GM12878 (cell line): ENCODE data around the gene TMC6. TPM values are rescaled to one million over a fixed set of nuclear protein-coding genes. Genes with fewer than 3 reads are reported as not detected.

Experiments used
- DPF2 ChIP-seq: fragments of 450-650 bp; IDR thresholded peaks from 2 replicates; pipeline ENCODE4 v1.6.1; 2017; ENCODE audit warnings: mild to moderate bottlenecking
- FOXK2 ChIP-seq: fragments of 450-650 bp; IDR thresholded peaks from 2 replicates; pipeline ENCODE4 v1.6.1; 2017; ENCODE audit warnings: mild to moderate bottlenecking, moderate library complexity
- GABPA ChIP-seq: IDR thresholded peaks from 2 replicates; pipeline ENCODE4 v1.6.1; 2014; ENCODE audit warnings: antibody characterized with exemption, low read depth, mild to moderate bottlenecking, inconsistent platforms
- IRF4 ChIP-seq: IDR thresholded peaks from 2 replicates; pipeline ENCODE4 v1.6.1; 2011; ENCODE audit warnings: low read depth, low read length
- PAX8 ChIP-seq: fragments of 450-650 bp; IDR thresholded peaks from 2 replicates; pipeline ENCODE4 v1.6.1; 2017; ENCODE audit warnings: mild to moderate bottlenecking, moderate library complexity
- POLR2AphosphoS2 ChIP-seq: IDR thresholded peaks from 2 replicates; pipeline ENCODE4 v1.6.1; 2011; ENCODE audit warnings: low read depth, mild to moderate bottlenecking, low read length, improper control_type of control experiment, moderate library complexity
- RUNX3 ChIP-seq: IDR thresholded peaks from 2 replicates; pipeline ENCODE4 v1.6.1; 2012; ENCODE audit warnings: low read length, inconsistent platforms
- TAF1 ChIP-seq: IDR thresholded peaks from 2 replicates; pipeline ENCODE4 v1.6.1; 2011; ENCODE audit warnings: mild to moderate bottlenecking, low read depth, low read length, borderline replicate concordance
- TCF7 ChIP-seq: IDR thresholded peaks from 2 replicates; pipeline ENCODE4 v1.6.1; 2014; ENCODE audit warnings: antibody characterized with exemption, borderline replicate concordance
- polyA plus RNA-seq, 11 experiments: library from polyadenylated mRNA; depleted of rRNA in 4 of 11; unstranded in 6 of 11; stranded (reverse) in 5 of 11; fragments of >200 nt; fragmentation: Nextera tagmentation in 4 of 11; fragmentation: Illumina TruSeq in 1 of 11; extraction: Ambion mirVana in 4 of 11; extraction: Trizol in 1 of 11; gene quantifications; 1 replicate in 1 of 11; 2 replicates in 10 of 11; pipeline versions ENCODE4 v1.2.1 to v1.2.3, GENCODE V29; 2011 to 2016; ENCODE audit warnings: inconsistent platforms in 2 of 11, missing spikeins in 2 of 11, low read depth in 1 of 11
- total RNA-seq, 4 experiments: library from RNA; depleted of rRNA in 3 of 4; stranded (reverse); fragments of >200 nt in 3 of 4; fragmentation: Illumina TruSeq in 1 of 4; extraction: Trizol in 1 of 4; gene quantifications; 2 replicates each; pipeline versions ENCODE4 v1.2.1 to v1.2.3, GENCODE V29; 2013 to 2021
- TF ChIP-seq, protein P1 (sequence below): IDR thresholded peaks from 2 replicates; pipeline ENCODE4 v1.6.1; 2012; ENCODE audit warnings: improper control_type of control experiment, low read depth, low read length; ENCODE audit not compliant: insufficient replicate concordance
- TF ChIP-seq, protein P2 (sequence below): IDR thresholded peaks from 2 replicates; pipeline ENCODE4 v1.6.1; 2012; ENCODE audit warnings: low read depth, low read length, improper control_type of control experiment
- TF ChIP-seq, protein P3 (sequence below): fragments of 450-650 bp; IDR thresholded peaks from 2 replicates; pipeline ENCODE4 v1.6.1; 2017; ENCODE audit warnings: low read depth, mild to moderate bottlenecking, moderate library complexity
- TF ChIP-seq, protein P4 (sequence below), 3 experiments: IDR thresholded peaks in 2 of 3; conservative IDR thresholded peaks in 1 of 3; 2 replicates each; pipeline ENCODE4 v1.5.1; 2011; ENCODE audit warnings: low read depth in 3 of 3, low read length in 3 of 3, mild to moderate bottlenecking in 3 of 3, control low read depth in 2 of 3, moderate library complexity in 2 of 3, inconsistent platforms in 1 of 3, mixed read lengths in 1 of 3; ENCODE audit not compliant: control insufficient read depth in 2 of 3, insufficient read depth in 1 of 3; ENCODE audit errors: extremely low read depth in 1 of 3
- TF ChIP-seq, protein P5 (sequence below): fragments of 450-650 bp; conservative IDR thresholded peaks from 2 replicates; pipeline ENCODE4 v1.6.1; 2017; ENCODE audit warnings: mild to moderate bottlenecking, moderate library complexity
- TF ChIP-seq, protein P6 (sequence below): IDR thresholded peaks from 2 replicates; pipeline ENCODE4 v1.6.1; 2011; ENCODE audit warnings: borderline replicate concordance, low read depth, mild to moderate bottlenecking, moderate library complexity, mixed read lengths, low read length; ENCODE audit not compliant: insufficient read depth; ENCODE audit errors: extremely low read length

Gene TMC6
- total and polyA plus RNA-seq, 10 of the 15 experiments (the other 5 are each of a cell fraction or from before 2014, with no cell fraction given): 1.9 to 232 (median 60.6) TPM

DNA sequence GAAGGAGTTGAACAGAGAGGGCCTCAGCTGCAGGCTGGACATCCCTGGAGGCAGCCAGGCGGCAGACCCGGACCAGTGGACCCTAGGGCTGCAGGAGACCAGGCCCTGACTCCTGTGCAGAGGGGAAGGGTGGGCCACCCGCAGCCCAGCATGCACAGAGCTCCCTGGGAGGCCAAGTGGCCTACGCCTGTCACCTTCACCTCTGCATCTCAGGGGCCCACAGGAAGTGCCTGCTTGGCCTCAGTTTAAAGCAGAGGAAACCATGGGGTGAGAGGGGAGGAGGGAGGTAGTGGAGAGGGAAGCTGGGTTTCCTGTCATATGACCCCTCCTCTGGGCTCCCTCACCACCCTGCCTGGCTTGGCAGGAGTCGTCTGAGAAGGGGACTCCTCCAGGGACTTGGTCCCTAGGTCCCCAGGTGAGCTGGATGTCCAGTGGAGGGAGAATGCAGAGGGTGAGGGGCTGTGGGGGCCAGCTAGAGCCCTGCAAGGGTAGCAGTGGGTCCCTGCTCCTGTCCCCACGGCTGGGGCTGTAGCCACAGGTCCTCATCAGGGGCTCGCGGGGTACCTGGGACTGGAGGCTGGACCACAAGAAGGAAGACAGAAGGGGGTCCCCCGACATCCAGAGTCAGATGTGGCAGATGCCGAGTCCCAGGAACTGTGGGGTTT lies 2.0 kb upstream of the TMC6 start, which contains the start of gene TMC8 (continued):
- TF ChIP-seq, protein P1, sequence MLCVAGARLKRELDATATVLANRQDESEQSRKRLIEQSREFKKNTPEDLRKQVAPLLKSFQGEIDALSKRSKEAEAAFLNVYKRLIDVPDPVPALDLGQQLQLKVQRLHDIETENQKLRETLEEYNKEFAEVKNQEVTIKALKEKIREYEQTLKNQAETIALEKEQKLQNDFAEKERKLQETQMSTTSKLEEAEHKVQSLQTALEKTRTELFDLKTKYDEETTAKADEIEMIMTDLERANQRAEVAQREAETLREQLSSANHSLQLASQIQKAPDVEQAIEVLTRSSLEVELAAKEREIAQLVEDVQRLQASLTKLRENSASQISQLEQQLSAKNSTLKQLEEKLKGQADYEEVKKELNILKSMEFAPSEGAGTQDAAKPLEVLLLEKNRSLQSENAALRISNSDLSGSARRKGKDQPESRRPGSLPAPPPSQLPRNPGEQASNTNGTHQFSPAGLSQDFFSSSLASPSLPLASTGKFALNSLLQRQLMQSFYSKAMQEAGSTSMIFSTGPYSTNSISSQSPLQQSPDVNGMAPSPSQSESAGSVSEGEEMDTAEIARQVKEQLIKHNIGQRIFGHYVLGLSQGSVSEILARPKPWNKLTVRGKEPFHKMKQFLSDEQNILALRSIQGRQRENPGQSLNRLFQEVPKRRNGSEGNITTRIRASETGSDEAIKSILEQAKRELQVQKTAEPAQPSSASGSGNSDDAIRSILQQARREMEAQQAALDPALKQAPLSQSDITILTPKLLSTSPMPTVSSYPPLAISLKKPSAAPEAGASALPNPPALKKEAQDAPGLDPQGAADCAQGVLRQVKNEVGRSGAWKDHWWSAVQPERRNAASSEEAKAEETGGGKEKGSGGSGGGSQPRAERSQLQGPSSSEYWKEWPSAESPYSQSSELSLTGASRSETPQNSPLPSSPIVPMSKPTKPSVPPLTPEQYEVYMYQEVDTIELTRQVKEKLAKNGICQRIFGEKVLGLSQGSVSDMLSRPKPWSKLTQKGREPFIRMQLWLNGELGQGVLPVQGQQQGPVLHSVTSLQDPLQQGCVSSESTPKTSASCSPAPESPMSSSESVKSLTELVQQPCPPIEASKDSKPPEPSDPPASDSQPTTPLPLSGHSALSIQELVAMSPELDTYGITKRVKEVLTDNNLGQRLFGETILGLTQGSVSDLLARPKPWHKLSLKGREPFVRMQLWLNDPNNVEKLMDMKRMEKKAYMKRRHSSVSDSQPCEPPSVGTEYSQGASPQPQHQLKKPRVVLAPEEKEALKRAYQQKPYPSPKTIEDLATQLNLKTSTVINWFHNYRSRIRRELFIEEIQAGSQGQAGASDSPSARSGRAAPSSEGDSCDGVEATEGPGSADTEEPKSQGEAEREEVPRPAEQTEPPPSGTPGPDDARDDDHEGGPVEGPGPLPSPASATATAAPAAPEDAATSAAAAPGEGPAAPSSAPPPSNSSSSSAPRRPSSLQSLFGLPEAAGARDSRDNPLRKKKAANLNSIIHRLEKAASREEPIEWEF: no peak
- TF ChIP-seq, protein P2, sequence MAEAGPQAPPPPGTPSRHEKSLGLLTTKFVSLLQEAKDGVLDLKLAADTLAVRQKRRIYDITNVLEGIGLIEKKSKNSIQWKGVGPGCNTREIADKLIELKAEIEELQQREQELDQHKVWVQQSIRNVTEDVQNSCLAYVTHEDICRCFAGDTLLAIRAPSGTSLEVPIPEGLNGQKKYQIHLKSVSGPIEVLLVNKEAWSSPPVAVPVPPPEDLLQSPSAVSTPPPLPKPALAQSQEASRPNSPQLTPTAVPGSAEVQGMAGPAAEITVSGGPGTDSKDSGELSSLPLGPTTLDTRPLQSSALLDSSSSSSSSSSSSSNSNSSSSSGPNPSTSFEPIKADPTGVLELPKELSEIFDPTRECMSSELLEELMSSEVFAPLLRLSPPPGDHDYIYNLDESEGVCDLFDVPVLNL: no peak
- peak; percentile 82; the same call in 1 of the 2 replicates for TF ChIP-seq TAF1
- TF ChIP-seq, protein P3, sequence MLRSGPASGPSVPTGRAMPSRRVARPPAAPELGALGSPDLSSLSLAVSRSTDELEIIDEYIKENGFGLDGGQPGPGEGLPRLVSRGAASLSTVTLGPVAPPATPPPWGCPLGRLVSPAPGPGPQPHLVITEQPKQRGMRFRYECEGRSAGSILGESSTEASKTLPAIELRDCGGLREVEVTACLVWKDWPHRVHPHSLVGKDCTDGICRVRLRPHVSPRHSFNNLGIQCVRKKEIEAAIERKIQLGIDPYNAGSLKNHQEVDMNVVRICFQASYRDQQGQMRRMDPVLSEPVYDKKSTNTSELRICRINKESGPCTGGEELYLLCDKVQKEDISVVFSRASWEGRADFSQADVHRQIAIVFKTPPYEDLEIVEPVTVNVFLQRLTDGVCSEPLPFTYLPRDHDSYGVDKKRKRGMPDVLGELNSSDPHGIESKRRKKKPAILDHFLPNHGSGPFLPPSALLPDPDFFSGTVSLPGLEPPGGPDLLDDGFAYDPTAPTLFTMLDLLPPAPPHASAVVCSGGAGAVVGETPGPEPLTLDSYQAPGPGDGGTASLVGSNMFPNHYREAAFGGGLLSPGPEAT: peak; percentile 44; the same call in 1 of the 2 replicates
- peak; percentile 89 for TF ChIP-seq POLR2AphosphoS2
- TF ChIP-seq GABPA: no peak
- TF ChIP-seq IRF4: no peak
- no peak for TF ChIP-seq FOXK2
- TF ChIP-seq, protein P4, sequence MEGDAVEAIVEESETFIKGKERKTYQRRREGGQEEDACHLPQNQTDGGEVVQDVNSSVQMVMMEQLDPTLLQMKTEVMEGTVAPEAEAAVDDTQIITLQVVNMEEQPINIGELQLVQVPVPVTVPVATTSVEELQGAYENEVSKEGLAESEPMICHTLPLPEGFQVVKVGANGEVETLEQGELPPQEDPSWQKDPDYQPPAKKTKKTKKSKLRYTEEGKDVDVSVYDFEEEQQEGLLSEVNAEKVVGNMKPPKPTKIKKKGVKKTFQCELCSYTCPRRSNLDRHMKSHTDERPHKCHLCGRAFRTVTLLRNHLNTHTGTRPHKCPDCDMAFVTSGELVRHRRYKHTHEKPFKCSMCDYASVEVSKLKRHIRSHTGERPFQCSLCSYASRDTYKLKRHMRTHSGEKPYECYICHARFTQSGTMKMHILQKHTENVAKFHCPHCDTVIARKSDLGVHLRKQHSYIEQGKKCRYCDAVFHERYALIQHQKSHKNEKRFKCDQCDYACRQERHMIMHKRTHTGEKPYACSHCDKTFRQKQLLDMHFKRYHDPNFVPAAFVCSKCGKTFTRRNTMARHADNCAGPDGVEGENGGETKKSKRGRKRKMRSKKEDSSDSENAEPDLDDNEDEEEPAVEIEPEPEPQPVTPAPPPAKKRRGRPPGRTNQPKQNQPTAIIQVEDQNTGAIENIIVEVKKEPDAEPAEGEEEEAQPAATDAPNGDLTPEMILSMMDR (IDR thresholded peaks at IDR 0.05 in 2 of 3, conservative IDR thresholded peaks at IDR 0.05 in 1 of 3; ENCODE audit: control insufficient read depth in 2 of 3, extremely low read depth in 1 of 3, insufficient read depth in 1 of 3, low read depth in 3 of 3, low read length in 3 of 3): no peak
- TF ChIP-seq, protein P5, sequence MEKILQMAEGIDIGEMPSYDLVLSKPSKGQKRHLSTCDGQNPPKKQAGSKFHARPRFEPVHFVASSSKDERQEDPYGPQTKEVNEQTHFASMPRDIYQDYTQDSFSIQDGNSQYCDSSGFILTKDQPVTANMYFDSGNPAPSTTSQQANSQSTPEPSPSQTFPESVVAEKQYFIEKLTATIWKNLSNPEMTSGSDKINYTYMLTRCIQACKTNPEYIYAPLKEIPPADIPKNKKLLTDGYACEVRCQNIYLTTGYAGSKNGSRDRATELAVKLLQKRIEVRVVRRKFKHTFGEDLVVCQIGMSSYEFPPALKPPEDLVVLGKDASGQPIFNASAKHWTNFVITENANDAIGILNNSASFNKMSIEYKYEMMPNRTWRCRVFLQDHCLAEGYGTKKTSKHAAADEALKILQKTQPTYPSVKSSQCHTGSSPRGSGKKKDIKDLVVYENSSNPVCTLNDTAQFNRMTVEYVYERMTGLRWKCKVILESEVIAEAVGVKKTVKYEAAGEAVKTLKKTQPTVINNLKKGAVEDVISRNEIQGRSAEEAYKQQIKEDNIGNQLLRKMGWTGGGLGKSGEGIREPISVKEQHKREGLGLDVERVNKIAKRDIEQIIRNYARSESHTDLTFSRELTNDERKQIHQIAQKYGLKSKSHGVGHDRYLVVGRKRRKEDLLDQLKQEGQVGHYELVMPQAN: peak; percentile 48; the same call in 1 of the 2 replicates
- no peak for TF ChIP-seq DPF2
- no peak for TF ChIP-seq RUNX3
- no peak for TF ChIP-seq PAX8
- TF ChIP-seq, protein P6, sequence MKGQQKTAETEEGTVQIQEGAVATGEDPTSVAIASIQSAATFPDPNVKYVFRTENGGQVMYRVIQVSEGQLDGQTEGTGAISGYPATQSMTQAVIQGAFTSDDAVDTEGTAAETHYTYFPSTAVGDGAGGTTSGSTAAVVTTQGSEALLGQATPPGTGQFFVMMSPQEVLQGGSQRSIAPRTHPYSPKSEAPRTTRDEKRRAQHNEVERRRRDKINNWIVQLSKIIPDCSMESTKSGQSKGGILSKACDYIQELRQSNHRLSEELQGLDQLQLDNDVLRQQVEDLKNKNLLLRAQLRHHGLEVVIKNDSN: peak; percentile 68
- TF ChIP-seq TCF7: no peak
